Activated B cell treated with CpG ODN at 0.5 μM for 24 hours (primary cell): ENCODE results near the gene OR5M8. TPM values are rescaled to one million over a fixed set of nuclear protein-coding genes. Genes with fewer than 3 reads are reported as not detected.

ENCODE experiments used
- ATAC-seq: fragments of 200-7000 bp; cut with Tn5 transposase; one replicate; pipeline ENCODE4 v1.10.0; 2021; ENCODE audit warnings: low read depth, mild to moderate bottlenecking, moderate library complexity
- CTCF ChIA-PET: fragments of 350-600 bp; sonication (Branson Sonifier 250); formaldehyde crosslinking; loops from one replicate; lab custom pipeline; 2021; ENCODE audit warnings: antibody characterized with exemption; lab: Charles Lee
- POLR2A ChIA-PET: fragments of 350-600 bp; sonication (Branson Sonifier 250); formaldehyde crosslinking; loops from one replicate; lab custom pipeline; 2021; ENCODE audit warnings: antibody characterized with exemption; lab: Charles Lee
- DNase-seq: peaks from one replicate; pipeline ENCODE4 v3.0.0; 2022
- H3K27ac Mint-ChIP-seq: one replicate; pipeline ENCODE4 v1.8.0; 2020; ENCODE audit warnings: mixed read lengths
- H3K27me3 Mint-ChIP-seq: one replicate; pipeline ENCODE4 v1.8.0; 2021; ENCODE audit warnings: mixed read lengths
- H3K36me3 Mint-ChIP-seq: one replicate; pipeline ENCODE4 v1.8.0; 2021; ENCODE audit warnings: low read depth, mixed read lengths
- H3K4me1 Mint-ChIP-seq: one replicate; pipeline ENCODE4 v1.8.0; 2021; ENCODE audit warnings: mixed read lengths
- H3K4me3 Mint-ChIP-seq: one replicate; pipeline ENCODE4 v1.8.0; 2020; ENCODE audit warnings: mild to moderate bottlenecking, mixed read lengths
- H3K9me3 Mint-ChIP-seq: one replicate; pipeline ENCODE4 v1.8.0; 2020; ENCODE audit warnings: mixed read lengths
- intact Hi-C: fragments of 100-400 bp; cut with micrococcal nuclease; formaldehyde crosslinking; loops from one replicate; pipeline ENCODE4 v1.15.1; 2024
- total RNA-seq: library from RNA; stranded (reverse); gene quantifications from 2 replicates; pipeline ENCODE4 v1.2.3, GENCODE V29; 2022
- TF ChIP-seq, protein P1 (sequence below): fragments of 200-600 bp; IDR thresholded peaks from one replicate; pipeline ENCODE4 v1.8.0; 2022; ENCODE audit warnings: antibody characterized with exemption, mild to moderate bottlenecking

The OR5M8 gene
- total RNA-seq, 1 donor from 2014 or later: not detected

DNA sequence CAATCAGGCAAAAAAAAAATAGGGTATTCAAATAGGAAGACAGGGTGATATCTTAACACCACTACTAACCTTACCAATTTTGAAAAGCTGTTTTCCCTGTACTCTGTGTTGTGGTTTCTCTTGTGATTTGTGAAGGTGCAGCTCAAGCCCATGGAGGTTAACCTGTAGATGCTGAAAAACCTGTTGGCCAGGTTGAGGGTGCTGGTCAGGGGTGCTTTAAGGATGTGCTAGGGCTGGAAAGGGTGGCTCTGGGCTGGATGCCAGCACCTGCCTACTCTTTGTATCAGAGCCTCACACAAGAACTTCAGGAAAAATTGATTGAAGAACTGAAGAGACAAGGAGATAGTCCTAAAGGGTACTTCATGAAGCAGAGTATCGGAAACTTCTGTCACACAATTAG, 18.3 kb upstream of the OR5M8 start:
- POLR2A ChIA-PET: no interaction called here
- H3K9me3 Mint-ChIP-seq: peaks cover 4% of the 10 kb centered on the region
- no peak overlapping the region for H3K27ac Mint-ChIP-seq
- intact Hi-C loops: no loop called here
- CTCF ChIA-PET: no interaction called here
- DNase-seq (no peak), ATAC-seq (no peak)
- no peaks in the 10 kb centered on the region for H3K4me1 Mint-ChIP-seq
- no peaks in the 10 kb centered on the region for H3K27me3 Mint-ChIP-seq
- no peaks in the 10 kb centered on the region for H3K36me3 Mint-ChIP-seq
- TF ChIP-seq, protein P1, sequence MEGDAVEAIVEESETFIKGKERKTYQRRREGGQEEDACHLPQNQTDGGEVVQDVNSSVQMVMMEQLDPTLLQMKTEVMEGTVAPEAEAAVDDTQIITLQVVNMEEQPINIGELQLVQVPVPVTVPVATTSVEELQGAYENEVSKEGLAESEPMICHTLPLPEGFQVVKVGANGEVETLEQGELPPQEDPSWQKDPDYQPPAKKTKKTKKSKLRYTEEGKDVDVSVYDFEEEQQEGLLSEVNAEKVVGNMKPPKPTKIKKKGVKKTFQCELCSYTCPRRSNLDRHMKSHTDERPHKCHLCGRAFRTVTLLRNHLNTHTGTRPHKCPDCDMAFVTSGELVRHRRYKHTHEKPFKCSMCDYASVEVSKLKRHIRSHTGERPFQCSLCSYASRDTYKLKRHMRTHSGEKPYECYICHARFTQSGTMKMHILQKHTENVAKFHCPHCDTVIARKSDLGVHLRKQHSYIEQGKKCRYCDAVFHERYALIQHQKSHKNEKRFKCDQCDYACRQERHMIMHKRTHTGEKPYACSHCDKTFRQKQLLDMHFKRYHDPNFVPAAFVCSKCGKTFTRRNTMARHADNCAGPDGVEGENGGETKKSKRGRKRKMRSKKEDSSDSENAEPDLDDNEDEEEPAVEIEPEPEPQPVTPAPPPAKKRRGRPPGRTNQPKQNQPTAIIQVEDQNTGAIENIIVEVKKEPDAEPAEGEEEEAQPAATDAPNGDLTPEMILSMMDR: no peak
- no peak overlapping the region for H3K4me3 Mint-ChIP-seq

DNA sequence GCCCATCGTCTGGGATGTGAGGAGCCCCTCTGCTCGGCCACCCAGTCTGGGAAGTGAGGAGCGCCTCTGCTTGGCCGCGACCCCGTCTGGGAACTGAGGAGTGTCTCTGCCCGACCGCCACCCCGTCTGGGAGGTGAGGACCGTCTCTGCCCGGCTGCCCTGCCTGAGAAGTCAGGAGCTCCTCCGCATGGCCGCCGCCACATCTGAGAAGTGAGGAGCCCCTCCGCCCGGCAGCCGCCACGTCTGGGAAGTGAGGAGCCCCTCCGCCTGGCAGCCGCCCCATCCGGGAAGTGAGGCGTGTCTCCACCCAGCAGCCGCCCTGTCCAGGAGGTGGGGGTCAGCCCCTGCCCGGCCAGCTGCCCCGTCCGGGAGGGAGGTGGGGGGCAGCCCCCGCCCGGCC, 5.8 kb upstream of the OR5M8 start:
- DNase-seq: no peak
- intact Hi-C loops: no loop called here
- no peak overlapping the region for H3K27ac Mint-ChIP-seq
- H3K4me3 Mint-ChIP-seq: no peak overlapping the region
- no peaks in the 10 kb centered on the region for H3K27me3 Mint-ChIP-seq
- H3K36me3 Mint-ChIP-seq: no peaks in the 10 kb centered on the region
- CTCF ChIA-PET: no interaction called here
- POLR2A ChIA-PET: no interaction called here
- peaks cover 5% of the 10 kb centered on the region for H3K9me3 Mint-ChIP-seq
- TF ChIP-seq, protein P1: no peak
- H3K4me1 Mint-ChIP-seq: no peaks in the 10 kb centered on the region
- no peak for ATAC-seq

DNA sequence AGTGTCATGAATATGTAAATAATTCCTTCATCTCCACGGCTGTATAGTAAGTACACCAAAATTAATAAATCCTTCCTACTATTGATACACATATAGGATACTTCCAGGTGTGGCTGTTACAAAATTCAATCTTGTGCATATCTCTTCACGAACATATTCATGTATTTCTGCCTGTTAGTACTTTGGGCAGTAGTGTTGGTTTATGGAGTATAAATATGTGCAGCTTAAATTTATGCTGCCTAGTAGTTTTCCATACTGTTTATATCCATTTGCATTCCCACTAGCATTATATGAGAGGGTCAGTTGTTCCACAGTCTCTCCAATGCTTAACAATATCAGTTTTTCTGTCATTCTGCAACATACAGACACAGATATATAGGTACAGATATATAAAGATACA, 3.9 kb upstream of the OR5M8 start:
- no peaks in the 10 kb centered on the region for H3K4me1 Mint-ChIP-seq

DNA sequence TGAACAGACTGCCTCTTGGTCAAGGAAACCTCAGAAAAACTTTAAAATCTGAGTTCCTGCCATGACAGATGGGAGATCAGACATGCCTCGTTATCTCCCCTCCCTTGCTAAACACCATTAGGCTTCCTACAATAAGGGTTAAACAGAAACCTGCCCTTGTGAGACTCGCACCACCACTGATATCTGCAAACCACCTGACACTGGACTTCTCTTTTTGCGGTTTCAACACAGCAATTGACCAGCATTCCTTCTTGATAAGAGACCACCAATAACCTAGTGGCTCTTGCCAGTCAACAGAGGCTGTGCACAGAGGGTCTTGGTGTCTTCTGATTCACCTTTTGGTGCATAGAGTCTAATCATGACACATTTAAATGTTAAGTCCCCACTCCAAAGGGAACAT, 4.4 kb downstream of the OR5M8 start:
- H3K36me3 Mint-ChIP-seq: no peaks in the 10 kb centered on the region
- H3K27me3 Mint-ChIP-seq: no peaks in the 10 kb centered on the region
- DNase-seq: no peak
- peaks cover 11% of the 10 kb centered on the region for H3K9me3 Mint-ChIP-seq
- no peak for ATAC-seq
- ChIA-PET CTCF (no interaction called here), POLR2A (no interaction called here)
- intact Hi-C loops: no loop called here
- TF ChIP-seq, protein P1: no peak
- H3K4me1 Mint-ChIP-seq: no peaks in the 10 kb centered on the region
- no peak overlapping the region for H3K27ac Mint-ChIP-seq
- no peak overlapping the region for H3K4me3 Mint-ChIP-seq

More for the DNA sequence above, 3.9 kb upstream of the OR5M8 start:
- ChIA-PET CTCF (no interaction called here), POLR2A (no interaction called here)
- TF ChIP-seq, protein P1: no peak
- ATAC-seq (no peak), DNase-seq (no peak)
- H3K4me3 Mint-ChIP-seq: no peak overlapping the region
- H3K27me3 Mint-ChIP-seq: no peaks in the 10 kb centered on the region
- intact Hi-C loops: no loop called here
- peaks cover 5% of the 10 kb centered on the region for H3K9me3 Mint-ChIP-seq
- H3K27ac Mint-ChIP-seq: no peak overlapping the region
- no peaks in the 10 kb centered on the region for H3K36me3 Mint-ChIP-seq

DNA sequence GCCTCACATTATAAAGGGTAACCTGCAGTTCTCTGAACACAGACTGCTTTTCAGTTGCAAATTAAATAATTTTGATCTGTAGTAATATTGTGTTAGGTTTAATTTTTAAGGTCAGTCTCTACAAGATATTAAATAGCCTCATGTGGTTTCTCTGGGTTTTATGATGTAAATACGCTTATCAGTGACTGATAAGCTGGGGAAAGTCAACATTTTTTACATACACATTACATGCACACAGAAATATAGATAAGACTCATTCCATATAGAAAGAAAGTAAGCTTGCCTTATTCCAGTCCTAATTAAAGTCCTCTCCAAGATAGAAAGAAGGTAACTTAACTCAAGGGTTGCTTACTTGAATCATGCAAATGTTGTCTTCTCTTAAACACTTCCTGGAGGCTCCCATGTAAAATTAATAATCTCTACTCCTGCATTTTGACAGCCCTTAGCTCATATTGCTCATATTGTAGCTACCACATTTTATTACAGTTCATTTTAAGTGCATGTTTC, 16.4 kb downstream of the OR5M8 start:
- no peak overlapping the region for H3K4me3 Mint-ChIP-seq
- peaks cover 3% of the 10 kb centered on the region for H3K9me3 Mint-ChIP-seq
- no peaks in the 10 kb centered on the region for H3K27me3 Mint-ChIP-seq
- H3K36me3 Mint-ChIP-seq: no peaks in the 10 kb centered on the region
- no peak overlapping the region for H3K27ac Mint-ChIP-seq
- ATAC-seq: no peak
- no peak for DNase-seq
- intact Hi-C loops: no loop called here
- POLR2A ChIA-PET: no interaction called here
- TF ChIP-seq, protein P1: no peak
- no peaks in the 10 kb centered on the region for H3K4me1 Mint-ChIP-seq
- CTCF ChIA-PET: no interaction called here
